DMS79 (cell line): ENCODE measurements around the gene TAF1.
"Not testable (repeated sequence)": the region's sequence is repeated elsewhere in the genome, so short reads cannot be mapped to it uniquely, and the experiment has no call there.

ENCODE experiments used
- DNase-seq: peaks from one replicate; lab custom pipeline; 2025; lab: John Stamatoyannopoulos, UW

Gene TAF1

DNA sequence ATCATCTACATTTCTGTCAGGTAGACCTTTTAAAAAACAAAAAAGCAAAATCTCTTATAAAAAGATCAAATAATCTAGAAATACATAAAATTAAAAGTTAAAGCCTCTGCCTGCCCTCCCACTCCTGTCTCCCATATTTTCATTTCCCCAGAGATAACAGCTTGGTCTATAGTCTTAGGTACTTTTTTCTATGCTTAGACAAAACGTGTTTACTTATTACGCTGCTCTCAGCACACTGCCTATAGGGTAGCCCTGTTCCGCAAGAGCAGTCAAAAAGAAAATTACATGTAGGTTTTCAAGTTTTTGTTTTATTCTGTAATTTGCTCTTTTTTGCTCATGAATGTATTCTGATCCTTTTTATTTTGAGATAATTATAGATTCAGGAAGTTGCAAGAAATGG is 73.3 kb downstream of the TAF1 start:
- DNase-seq: no peak

DNA sequence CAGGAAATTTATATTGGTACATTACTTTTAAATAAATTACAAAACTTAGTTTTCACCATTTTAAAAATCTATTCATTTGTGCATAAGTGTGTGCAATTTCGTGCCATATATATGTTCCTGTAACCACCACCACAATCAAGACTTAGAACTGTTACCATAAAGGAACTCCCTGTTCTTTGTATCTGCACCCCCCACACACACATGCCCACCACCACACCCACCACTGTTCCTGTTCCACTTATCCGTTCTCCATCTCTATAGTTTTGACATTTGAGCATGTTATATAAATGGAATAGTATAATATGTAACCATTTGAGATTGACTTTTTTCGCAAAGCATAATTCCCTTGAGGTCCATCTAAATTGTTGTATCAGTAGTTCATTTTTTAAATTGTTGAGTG is 73.7 kb downstream of the TAF1 start:
- no peak for DNase-seq

DNA sequence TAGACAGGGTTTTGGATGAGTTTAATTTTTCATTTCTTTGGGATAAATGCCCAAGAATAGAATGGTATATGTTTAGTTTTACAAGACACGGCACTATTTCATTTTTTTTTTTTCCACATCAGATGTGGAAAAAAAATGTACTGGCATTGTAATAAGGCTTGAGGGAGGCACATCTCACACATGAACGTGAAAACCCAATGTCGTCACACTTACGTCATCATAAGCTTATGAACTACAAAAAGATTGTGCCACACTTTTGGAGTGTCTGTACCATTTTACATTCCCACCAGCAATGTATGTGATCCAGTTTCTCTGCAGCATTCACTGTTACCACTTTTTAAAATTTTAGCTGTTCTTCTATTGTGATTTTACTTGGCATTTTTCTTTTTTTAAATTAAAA is 74.2 kb downstream of the TAF1 start:
- DNase-seq: no peak

DNA sequence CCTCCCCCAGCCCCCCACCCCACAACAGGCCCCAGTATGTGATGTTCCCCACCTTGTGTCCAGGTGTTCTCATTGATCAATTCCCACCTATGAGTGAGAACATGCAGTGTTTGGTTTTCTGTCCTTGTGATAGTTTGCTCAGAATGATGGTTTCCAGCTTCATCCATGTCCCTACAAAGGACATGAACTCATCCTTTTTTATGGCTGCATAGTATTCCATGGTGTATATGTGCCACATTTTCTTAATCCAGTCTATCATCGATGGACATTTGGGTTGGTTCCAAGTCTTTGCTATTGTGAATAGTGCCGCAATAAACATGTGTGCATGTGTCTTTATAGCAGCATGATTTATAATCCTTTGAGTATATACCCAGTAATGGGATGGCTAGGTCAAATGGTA is 75.7 kb downstream of the TAF1 start:
- not testable (repeated sequence) for DNase-seq

DNA sequence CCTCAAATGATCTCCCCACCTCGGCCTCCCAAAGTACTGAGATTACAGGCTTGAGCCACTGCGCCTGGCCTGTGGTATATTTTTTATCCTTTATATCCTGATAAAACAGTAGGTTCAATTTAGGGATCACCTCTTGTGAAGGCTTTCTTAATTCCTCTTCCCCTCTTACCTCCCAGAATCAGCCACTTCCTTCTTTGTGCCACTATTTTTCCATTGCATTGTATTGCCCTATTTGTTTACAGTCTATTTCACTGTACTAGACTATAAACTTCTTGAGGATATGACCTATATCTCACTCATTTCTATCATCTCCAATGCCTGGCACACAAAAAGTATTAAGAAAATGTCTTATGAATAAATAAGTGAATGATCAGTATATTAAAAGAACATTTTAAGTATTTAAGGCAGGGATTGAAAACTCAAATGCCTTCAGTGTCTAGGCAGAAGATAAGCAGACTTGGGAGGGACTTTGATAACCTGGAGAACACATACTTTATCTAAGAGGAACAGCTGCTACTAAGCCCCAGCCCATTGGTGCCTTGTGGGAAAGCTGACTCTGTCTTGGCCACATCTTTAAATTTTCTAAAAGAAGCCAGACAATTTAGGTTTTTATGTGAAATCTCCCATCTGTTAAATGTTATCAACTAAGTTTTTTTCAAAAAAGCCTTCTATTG is 84.4 kb downstream of the TAF1 start:
- no peak for DNase-seq

DNA sequence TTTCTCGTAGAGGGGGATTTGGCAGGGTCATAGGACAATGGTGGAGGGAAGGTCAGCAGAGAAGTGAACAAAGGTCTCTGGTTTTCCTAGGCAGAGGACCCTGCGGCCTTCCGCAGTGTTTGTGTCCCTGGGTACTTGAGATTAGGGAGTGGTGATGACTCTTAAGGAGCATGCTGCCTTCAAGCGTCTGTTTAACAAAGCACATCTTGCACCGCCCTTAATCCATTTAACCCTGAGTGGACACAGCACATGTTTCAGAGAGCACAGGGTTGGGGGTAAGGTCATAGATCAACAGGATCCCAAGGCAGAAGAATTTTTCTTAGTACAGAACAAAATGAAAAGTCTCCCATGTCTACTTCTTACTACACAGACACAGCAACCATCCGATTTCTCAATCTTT is 85.4 kb downstream of the TAF1 start:
- DNase-seq: not testable (repeated sequence)

DNA sequence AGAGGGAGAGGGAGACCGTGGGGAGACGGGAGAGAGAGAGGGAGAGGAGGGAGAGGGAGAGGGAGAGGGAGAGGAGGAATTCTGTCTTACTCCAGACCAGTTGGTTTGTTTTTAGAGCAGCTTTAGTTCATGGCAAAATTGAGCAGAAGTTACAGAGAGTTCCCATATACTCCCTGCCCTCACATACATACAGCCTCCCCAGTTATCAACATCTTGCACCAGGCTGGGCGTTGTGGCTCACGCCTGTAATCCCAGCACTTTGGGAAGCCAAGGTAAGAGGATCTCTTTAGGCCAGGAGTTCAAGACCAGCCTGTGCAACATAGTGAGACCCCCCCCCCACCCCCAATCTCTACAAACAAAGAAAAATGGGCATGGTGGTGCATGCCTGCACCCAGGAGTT is 86.9 kb downstream of the TAF1 start:
- DNase-seq: no peak

DNA sequence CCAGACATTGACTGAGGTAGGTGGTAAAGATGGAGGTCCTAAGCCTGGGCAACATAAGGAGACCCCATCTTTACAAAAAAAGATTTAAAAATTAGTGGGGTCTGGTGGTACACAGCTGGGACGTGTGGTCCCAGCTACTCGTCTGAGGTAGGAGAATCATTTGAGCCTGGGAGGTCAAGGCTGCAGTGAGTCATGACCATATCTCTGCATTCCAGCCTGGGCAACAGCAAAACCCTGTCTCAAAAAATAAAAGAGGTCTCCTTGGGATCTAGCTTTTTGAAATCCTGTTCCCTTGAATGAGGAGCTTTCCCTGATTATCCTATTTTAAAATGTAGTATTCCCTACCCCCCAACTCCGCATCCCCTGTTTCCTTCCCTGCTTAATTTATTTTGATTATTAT is 88.1 kb downstream of the TAF1 start:
- DNase-seq: no peak

DNA sequence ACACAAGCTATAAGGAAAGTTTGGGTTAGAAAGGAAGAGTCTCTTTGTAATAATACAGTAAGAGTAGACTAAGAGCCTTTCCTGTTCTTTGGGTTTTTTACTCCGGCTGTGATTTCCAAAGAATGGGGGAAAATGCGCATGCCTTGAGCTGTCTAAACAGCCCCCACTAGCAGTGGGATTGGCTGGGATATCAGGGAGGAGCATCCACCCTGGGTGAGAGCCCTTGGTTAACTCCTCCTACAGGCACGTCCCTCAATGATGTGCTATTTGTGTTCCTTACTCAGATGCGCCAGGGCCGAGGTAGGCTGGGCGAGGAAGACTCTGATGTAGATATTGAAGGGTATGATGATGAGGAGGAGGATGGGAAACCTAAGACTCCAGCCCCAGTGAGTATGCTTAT is 92.7 kb downstream of the TAF1 start:
- DNase-seq: no peak

DNA sequence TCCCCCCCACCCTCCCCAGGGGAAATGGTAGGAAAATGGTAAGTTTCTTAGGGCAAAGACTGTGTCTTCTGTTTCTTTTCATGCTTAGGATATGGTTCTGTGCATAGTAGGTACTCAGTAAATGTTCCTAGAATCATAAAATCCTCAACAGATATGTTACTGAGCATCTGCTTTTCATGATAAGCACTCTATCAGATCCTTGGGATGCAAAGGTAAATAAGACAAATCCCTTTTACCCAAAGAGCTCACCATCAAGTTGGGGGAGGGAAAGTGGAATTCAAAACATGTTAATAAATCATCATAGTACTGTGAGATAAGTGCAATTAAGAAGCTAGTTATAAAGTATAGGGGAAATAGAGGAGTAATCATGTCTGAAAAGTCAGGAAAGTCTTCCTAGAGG is 98.8 kb downstream of the TAF1 start:
- no peak for DNase-seq

DNA sequence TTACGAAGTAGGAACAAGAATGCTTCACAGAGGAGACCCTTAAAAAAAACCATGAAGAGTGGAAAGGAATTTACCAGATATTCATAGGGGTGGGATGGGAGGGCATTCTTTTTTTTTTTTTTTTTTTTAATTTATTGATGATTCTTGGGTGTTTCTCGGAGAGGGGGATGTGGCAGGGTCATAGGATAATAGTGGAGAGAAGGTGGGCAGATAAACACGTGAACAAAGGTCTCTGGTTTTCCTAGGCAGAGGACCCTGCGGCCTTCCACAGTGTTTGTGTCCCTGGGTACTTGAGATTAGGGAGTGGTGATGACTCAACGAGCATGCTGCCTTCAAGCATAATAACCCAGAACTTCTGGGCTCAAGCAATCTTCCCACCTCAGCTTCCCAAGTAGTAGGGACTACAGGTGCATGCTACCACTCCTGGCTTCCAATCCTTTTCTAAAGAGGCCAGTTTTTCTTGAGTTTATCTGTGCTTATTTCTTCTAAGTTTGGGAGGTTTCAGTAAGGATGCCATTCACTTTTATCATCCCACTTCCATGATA is 100.9 kb downstream of the TAF1 start:
- no peak for DNase-seq

DNA sequence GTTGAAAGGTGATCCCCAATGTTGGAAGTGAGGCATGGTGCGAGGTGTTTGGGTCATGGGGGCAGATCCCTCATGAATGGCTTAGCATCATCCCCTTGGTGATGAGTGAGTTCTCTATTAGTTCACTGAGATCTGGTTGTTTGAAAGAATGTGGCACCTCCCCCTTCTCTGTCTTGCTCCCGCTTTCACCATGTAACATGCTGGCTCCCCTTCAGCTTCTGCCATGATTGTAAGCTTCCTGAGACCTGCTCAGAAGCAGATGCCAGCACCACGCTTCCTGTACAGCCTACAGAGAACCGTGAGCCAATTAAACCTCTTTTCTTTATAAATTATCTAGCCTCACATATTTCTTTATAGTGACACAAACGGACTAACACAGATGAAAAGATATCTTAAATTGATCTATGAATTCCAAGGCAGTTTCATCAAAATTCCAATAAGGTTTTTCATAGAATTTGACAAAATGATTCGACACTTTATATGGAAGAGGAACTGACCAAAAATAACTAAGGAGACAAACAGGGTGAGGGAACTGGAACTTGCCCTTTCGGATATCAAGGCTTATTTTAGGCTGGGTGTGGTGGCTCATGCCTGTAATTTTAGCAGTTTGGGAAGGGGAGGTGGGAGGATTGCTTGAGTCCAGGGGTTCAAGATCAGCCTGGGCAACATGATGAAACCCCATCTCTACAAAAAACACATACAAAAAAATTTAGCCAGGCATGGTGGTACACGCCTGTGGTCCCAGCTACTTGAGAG is 109.8 kb downstream of the TAF1 start:
- DNase-seq: no peak

DNA sequence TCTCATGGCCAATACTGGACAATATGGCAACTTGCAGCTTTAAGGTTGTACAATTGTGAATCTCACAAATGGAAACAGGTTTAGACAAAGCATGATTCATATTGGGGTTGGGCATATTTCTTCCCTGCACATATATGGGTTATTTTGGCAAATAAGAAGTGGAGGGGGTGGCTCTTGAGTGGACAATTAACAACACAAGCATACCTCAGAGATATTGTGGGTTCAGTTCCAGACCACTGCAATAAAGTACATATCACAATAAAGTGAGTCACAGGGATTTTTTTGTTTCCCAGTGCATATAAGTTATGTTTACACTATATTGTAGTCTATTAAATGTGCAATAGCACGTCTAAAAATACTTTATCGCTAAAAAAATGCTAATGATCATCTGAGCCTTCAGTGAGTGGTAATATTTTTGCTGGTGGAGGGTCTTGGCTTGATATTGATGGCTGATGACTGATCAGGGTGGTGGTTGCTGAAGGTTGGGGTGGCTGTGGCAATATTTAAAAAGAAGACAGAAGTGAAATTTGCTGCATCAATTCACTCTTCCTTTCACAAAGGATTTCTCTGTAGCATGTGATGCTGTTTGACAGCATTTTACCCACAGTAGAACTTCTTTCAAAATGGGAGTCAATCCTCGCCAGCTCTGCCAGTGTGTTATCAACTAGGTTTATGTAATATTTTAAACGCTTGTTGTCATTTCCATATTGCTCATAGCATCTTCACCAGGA is 116.2 kb downstream of the TAF1 start:
- no peak for DNase-seq

DNA sequence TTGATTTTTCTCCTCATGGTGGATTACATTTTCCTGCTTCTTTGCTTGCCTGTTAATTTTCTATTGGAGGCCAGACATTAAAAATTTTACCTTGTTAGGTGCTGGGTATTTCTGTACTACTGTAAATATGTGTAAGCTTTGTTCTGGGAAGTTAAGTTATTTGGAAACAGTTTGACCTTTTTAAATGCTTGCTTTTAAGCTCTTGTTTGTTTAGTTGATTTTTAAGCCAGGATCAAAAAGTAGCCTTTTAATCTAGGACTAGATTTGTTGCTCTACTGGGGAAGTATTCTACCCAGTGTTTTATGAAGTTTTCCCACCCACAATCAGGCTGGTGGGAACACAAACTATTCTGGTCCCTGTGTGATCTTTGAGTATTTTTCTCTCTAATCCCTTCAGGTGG is 121.7 kb downstream of the TAF1 start:
- DNase-seq: no peak

DNA sequence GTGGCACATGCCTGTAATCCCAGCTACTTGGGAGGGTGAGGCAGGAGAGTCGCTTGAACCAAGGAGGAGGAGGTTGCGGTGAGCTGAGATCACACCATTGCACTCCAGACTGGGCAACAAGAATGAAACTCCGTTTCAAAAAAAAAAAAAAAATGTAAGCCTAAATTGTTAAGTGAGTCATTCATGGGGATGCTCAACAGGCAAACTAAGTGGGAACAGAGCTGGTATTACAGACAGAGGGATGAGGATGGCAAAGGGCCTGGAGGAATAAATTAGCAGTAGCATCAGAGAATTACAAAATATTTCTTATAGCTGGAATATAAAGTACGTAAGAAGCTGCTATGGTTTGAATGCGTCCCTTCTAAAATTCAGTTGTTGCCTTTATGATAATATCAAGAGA is 123.4 kb downstream of the TAF1 start:
- no peak for DNase-seq

DNA sequence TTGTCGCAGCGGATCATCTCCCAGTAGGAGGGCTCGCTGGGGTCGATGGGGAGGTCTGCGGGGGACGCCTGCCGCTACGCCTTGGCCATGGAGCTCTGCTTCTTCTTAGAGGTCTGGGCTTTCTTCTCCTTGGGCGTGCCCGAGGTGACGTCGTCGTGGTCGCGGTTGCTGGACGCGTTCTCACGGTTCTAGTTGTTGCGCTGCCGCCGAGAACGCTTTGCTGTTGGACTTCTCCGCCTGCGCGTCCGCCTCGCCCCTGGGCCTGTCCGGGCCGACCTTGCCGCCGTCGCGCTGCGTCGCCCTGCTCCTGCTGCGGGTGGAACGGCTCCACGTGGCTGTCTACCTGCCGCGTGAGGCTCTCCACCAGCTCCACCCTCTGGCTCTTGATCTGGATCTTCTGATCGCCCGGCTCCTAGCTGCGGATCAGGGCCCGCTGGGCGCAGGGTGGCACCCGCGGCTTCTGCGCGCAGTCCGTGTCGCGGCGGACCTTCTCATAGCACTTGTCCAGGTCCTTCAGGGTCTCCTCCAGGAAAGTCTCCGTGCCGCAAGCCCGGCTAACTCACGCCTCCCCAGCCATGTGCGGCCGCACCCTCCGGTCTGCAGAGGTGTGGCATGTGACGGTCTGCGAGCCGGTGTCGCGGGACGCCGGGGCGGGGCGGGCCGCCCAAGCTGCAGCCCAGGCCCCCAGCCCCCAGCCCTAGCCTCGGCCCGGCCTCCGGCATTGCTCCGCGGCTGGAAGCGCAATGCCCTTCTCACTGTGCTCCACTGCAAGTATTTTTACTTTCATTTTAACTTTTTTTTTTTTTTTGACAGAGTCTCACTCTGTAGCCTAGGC is 126.3 kb downstream of the TAF1 start:
- DNase-seq: no peak

DNA sequence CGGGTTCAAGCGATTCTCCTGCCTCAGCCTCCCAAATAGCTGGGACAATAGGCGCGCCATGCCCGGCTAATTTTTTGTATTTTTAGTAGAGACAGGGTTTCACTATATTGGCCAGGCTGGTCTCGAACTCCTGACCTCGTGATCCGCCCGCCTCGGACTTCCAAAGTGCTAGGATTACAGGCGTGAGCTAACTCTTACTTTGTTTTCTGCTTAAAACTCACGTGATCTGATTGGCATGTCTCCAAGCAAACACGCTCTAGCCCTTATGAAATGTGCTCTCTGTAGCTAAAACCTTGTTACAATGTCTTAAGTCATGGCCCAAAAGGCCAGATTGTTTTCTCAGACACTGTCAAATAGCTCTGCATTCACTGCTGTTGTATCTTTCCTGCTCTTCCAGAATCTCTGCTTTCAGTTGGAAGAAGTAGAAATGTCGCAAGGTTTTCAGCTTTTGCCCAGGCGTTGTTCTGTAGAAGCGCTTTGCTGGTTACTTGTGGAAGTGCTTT is 127.0 kb downstream of the TAF1 start:
- DNase-seq: no peak

DNA sequence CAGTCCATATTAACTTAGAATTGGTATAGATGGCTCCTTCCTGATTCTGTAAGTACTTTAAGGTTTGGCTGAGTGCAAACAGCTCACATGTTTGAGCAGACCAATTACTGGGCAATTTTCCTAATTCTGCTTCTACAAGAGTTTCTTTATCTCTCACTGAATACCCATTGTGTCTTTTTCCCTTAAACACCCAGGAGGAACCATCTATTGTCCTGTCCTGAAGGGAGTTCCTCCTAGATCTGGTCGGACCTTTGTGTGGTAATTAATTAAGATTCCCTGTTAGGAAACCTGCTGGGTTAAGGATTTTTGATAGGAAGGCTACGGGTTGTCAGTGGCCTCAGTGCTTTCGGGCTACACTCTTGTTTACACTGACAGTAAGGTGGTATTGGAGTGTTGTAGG is 129.8 kb downstream of the TAF1 start:
- DNase-seq: not testable (repeated sequence)

DNA sequence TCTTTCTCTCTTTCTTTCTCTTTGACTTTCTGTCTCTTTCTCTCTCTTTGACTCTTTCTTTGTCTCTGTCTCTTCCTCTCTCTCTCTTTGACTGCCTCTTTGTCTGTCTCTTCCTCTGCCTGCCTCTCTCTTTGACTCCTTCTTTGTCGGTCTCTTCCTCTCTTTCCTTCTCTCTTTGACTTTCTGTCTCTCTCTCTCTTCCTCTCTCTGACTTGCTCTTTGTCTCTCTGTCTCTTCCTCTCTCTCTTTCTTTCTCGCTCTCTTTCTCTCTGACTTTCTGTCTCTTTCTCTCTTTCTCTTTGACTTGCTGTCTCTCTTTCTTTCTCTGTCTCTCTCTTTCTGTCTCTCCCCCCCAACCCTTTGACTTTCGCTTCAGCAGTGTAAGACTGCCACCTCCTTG is 130.3 kb downstream of the TAF1 start:
- no peak for DNase-seq

DNA sequence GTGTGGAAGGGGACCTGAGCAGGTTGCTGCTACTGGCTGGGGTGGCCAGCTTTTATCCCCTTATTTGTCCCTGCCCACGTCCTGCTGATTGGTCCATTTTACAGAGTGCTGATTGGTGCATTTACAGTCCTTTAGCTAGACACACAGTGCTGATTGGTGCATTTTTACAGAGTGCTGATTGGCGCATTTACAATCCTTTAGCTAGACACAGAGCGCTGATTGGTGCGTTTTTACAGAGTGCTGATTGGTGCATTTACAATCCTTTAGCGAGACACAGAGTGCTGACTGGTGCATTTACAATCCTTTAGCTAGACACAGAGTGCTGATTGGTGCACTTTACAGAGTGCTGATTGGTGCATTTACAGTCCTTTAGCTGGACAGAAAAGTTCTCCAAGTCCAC is 135.9 kb downstream of the TAF1 start:
- not testable (repeated sequence) for DNase-seq

DNA sequence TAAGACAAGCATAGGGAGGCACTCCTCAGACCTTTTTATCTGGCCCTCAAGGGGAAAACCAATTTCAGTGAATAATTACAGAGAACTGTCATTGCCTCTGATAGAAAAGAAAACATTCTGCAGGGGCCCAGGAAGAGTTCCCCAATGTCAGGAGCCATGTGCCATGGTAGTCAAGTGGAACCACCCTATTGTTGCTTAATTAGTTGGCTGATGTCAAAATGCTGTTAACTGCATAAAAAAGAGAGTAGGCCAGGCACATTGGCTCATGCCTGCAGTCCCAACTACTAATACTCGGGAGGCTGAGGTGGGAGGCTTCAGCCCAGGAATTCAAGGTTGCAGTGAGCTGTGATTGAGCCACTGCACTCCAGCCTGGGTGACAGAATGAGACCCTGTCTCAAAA is 138.2 kb downstream of the TAF1 start:
- no peak for DNase-seq

DNA sequence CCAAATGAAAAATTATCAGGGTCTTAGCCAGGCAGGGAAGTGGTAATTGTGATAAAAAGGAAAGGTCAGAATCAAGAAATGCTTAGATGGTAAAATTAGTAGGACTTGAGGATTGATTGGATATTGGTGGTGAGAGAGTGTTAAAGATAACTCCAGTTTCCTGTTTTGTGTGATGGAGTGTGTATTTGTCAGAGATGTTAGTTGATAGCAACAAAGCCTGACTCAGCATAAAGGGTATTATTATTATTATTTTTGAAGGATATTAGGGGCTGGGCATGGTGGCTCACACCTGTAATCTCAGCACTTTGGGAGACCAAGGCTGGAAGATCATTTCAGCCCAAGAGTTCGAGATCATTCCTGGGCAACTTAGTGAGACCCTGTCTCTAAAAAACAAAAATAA is 143.1 kb downstream of the TAF1 start:
- no peak for DNase-seq
